Neural cell (in vitro differentiated cells): ENCODE measurements around the gene HOXD8.

Experiments
- EP300 ChIP-seq: fragments of 450-650 bp; conservative IDR thresholded peaks from 2 replicates; pipeline ENCODE4 v1.6.1; 2014; ENCODE audit warnings: antibody characterized with exemption, mild to moderate bottlenecking, moderate library complexity; ENCODE audit not compliant: poor library complexity, severe bottlenecking
- EZH2 ChIP-seq: fragments of 200-600, 300-800 bp; shearing (Covaris generic), sonication (generic); IDR thresholded peaks from 2 replicates; pipeline ENCODE4 v1.6.1; 2014; ENCODE audit warnings: antibody characterized with exemption, low read length, borderline replicate concordance, mild to moderate bottlenecking; ENCODE audit not compliant: insufficient read depth, poor library complexity, severe bottlenecking
- MXI1 ChIP-seq: fragments of 450-650 bp; conservative IDR thresholded peaks from 2 replicates; pipeline ENCODE4 v1.6.1; 2014; ENCODE audit warnings: antibody characterized with exemption, mild to moderate bottlenecking; ENCODE audit not compliant: poor library complexity, severe bottlenecking
- RAD21 ChIP-seq: fragments of 450-650 bp; conservative IDR thresholded peaks from 2 replicates; pipeline ENCODE4 v1.6.1; 2014; ENCODE audit warnings: antibody characterized with exemption, mild to moderate bottlenecking, moderate library complexity
- SMC3 ChIP-seq: fragments of 450-650 bp; conservative IDR thresholded peaks from 2 replicates; pipeline ENCODE4 v1.6.1; 2014; ENCODE audit warnings: antibody characterized with exemption, mild to moderate bottlenecking, moderate library complexity; ENCODE audit not compliant: poor library complexity
- TF ChIP-seq, protein P1 (sequence below): IDR thresholded peaks from 2 replicates; pipeline ENCODE4 v1.6.1; 2012; ENCODE audit warnings: borderline replicate concordance
- TF ChIP-seq, protein P2 (sequence below): fragments of 450-650 bp; IDR thresholded peaks from 2 replicates; pipeline ENCODE4 v1.5.1; 2014; ENCODE audit warnings: antibody characterized with exemption, mild to moderate bottlenecking, moderate library complexity; ENCODE audit not compliant: poor library complexity, severe bottlenecking

DNA sequence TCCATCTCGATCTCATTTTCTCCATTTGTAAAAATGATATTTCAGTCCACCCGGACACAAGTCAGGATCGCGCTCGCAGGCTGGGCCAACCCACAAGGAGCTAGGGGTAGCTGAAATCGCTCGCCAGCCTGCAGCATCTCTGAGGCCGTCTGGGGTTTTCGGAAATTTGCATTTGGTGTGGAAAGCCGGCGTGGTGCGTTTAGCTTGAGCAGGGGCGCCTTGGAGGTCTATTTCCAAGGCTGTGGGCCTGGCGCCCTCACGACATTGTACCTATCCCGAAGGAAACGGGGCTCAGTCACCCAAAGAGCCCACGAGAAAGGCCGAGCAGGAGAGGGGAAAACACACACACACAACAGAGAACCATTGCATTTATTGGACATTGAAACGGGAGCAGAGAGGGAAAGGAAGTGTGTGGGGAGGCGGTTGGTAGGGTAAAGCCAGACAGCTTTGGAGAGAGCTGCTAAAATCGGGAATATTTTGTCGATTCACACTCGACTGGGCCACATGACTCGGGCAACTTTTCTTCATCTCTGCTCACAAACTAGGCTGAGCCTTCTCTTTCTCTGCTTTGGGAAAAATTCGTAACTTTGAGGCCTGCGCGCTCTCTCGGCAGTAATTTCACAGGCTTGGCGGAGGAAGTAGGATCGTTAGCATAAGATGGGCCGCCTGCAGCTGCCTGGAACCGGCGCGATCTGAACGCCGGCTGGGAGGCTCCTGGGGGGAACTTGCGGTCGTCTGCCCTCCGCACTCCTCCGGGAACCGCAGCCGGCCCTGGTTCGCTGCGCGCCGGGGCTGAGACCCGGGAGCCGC lies 1.1 kb upstream of the HOXD8 start:
- TF ChIP-seq, protein P1, sequence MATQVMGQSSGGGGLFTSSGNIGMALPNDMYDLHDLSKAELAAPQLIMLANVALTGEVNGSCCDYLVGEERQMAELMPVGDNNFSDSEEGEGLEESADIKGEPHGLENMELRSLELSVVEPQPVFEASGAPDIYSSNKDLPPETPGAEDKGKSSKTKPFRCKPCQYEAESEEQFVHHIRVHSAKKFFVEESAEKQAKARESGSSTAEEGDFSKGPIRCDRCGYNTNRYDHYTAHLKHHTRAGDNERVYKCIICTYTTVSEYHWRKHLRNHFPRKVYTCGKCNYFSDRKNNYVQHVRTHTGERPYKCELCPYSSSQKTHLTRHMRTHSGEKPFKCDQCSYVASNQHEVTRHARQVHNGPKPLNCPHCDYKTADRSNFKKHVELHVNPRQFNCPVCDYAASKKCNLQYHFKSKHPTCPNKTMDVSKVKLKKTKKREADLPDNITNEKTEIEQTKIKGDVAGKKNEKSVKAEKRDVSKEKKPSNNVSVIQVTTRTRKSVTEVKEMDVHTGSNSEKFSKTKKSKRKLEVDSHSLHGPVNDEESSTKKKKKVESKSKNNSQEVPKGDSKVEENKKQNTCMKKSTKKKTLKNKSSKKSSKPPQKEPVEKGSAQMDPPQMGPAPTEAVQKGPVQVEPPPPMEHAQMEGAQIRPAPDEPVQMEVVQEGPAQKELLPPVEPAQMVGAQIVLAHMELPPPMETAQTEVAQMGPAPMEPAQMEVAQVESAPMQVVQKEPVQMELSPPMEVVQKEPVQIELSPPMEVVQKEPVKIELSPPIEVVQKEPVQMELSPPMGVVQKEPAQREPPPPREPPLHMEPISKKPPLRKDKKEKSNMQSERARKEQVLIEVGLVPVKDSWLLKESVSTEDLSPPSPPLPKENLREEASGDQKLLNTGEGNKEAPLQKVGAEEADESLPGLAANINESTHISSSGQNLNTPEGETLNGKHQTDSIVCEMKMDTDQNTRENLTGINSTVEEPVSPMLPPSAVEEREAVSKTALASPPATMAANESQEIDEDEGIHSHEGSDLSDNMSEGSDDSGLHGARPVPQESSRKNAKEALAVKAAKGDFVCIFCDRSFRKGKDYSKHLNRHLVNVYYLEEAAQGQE: no peak
- TF ChIP-seq, protein P2, sequence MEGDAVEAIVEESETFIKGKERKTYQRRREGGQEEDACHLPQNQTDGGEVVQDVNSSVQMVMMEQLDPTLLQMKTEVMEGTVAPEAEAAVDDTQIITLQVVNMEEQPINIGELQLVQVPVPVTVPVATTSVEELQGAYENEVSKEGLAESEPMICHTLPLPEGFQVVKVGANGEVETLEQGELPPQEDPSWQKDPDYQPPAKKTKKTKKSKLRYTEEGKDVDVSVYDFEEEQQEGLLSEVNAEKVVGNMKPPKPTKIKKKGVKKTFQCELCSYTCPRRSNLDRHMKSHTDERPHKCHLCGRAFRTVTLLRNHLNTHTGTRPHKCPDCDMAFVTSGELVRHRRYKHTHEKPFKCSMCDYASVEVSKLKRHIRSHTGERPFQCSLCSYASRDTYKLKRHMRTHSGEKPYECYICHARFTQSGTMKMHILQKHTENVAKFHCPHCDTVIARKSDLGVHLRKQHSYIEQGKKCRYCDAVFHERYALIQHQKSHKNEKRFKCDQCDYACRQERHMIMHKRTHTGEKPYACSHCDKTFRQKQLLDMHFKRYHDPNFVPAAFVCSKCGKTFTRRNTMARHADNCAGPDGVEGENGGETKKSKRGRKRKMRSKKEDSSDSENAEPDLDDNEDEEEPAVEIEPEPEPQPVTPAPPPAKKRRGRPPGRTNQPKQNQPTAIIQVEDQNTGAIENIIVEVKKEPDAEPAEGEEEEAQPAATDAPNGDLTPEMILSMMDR: no peak
- no peak for TF ChIP-seq RAD21
- no peak for TF ChIP-seq MXI1
- no peak for TF ChIP-seq SMC3
- no peak for TF ChIP-seq EP300
- no peak for TF ChIP-seq EZH2
